ENCODE measurements around the gene RAMP1. TPM values are rescaled to one million over a fixed set of nuclear protein-coding genes. Genes with fewer than 3 reads are reported as not detected.
"Not testable (repeated sequence)": the region's sequence is repeated elsewhere in the genome, so short reads cannot be mapped to it uniquely, and the experiment has no call there.

The RAMP1 gene
- total RNA-seq, 1 donor from 2014 or later = 215 TPM

- DNase-seq (ENCODE audit: low spot score) = no peak
Measured at GRCh38 chr2:237863689-237864443, 4.4 kb downstream of the RAMP1 start.

DNA sequence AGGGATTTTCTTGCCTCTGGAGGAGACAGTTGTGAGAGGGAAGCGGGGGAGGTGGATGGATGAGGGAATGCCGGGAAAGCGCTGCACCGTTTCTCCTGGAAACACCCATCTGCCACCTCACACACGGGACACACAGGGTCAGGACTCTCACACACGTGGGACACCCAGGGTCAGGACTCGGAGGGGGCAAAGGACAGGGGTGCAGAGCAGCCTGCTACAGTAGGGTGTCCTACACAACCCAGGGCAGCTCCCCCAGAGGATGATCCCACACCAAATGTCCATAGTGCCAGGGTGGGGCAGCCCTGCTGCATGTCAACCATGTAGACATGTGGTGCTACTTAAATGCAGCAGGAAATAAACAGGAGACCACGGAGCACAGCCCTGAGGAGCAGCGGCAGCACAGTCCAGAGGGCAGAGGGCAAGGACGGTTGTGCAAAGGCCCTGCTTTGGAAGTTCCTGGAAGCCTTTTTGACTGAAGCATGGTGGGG lies 5.1 kb downstream of the RAMP1 start:
- no peak for DNase-seq (ENCODE audit: low spot score)

DNA sequence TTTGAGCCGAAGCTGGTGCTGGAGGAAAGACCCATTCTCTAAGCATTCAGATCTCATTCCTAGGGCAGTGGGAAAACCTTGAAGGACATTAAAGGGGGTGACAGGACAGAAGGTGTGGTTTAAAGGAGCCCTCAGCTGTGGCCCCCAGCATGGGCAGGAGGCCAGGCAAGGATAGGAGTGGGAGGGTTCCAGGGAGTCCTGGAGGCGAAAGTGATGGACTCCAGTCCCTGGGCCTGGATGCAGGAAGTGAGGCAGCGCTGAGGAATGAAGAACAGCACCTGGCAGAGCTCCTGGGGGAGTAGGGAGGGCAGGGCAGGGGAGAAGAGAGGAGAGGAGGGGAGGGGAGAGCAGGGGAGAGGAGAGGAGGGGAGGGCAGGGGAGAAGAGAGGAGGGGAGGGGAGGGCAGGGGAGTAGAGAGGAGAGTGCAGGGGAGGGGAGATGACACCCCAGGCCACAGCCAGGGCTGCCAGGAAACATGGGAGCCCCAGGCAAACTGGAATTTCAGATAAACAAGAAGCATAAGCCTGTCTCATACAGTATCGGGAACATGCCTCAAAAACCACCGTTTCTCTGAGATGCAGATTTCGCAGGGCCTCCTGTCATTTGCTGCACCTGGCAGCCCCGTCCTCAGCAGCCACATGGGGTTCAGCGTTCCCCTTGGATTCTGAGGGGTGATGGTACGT lies 5.7 kb downstream of the RAMP1 start:
- DNase-seq (ENCODE audit: low spot score) = no peak

- no peak for DNase-seq (ENCODE audit: low spot score)
Measured at GRCh38 chr2:237865623-237866041, 6.2 kb downstream of the RAMP1 start.

- no peak for DNase-seq (ENCODE audit: low spot score)
Measured at GRCh38 chr2:237866101-237866621, 6.7 kb downstream of the RAMP1 start.

DNA sequence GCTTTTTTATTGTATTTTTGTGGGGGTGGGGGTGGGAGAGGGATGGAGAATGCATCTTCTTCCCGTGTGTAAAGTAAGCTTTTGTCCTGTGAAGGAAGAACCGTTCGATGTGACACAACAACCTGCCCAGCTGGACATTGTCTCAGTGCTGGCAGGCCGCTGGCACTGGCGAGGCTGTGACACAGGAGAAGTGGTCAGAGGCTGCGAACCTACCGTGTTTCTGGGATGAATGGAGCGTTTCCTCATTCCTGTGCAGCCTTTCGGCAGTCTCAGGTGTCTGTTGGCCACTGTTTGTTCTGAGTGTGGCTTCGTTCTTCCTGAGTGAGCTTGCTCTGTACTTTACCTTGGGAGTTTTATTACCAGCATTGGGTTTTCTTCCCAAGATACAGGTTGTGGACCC lies 8.0 kb downstream of the RAMP1 start:
- DNase-seq (ENCODE audit: low spot score) = no peak

GRCh38 chr2:237868074-237868473 lies 8.7 kb downstream of the RAMP1 start:
- not testable (repeated sequence) for DNase-seq (ENCODE audit: low spot score)

DNA sequence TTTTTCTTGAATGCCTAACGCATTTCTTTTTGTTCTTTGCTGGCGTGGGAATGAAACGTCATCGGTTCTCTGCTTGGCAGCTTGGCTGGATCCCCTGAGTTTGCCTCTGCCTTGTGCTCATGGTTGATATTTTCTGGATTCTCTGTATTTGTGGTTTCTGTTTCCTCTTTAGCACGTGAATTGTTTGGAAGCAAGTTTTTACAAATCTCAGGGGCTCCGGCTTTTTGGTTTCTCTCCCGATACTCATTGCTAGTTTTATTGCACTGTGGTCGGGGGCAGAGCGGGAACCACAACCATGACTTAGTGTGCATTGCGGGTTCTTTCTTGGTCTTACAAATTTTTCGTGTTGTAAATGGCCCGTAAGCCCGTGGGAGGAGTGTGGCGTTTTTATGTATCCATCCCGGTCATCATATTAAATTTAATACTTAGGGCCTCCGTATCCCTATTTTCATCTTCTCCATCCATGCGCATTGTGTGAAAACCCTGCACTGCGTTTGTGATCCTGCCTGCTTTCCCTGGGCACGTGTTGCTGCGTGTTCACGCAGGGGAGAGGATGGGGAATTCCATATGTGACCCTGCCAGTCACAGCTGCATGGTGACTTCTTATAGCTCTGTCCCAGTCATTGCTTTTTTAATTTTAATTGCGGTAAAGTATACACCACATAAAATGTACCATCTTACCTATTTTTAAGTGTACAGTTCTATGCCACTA lies 9.4 kb downstream of the RAMP1 start:
- DNase-seq (ENCODE audit: low spot score) = no peak

GRCh38 chr2:237869343-237870102 lies 10.1 kb downstream of the RAMP1 start:
- DNase-seq (ENCODE audit: low spot score) = no peak

GRCh38 chr2:237870126-237870525 lies 10.7 kb downstream of the RAMP1 start:
- no peak for DNase-seq (ENCODE audit: low spot score)

DNA sequence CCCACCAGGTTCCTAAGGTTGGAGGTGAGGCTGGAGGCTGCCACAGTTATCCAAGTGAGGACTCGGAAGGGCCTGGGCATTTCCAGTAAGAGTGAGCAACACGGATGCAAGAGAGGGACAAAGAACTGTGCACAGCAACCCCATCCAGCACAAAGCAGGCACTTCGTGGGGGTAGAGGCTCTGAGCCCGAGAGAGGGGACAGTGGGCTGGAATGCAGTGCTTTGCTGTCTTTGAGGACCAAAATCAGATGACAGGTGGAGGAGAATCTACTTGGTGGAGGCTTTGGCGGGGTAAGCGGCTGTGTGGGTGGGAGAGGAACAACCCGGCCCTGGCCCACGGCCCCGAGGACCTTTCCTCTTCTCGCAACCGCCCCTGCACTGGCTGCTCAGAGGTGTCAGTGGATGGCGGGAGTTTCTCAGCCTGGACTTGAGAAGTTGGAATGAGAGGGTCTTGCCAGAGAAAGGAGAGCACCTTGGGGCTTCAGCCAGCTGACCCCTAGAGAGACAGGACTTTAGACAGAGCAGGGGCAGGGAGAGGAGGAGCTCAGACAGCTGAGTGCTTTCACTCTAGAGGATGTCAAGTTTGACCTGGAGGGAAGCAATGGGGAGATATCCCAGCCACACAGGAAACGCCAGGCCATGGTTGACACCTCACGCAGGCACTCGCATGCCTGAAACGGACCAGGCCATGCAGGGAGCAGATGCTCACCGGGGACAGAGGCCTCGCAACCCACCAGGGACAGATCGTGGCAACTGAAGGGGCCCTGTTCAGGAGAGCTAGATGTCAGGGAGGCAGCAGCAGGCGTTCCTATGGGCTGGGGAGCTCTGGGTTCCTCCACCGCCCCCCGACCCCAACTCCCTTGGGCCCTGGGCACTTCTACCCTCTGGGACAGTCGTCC lies 11.6 kb downstream of the RAMP1 start:
- DNase-seq (ENCODE audit: low spot score) = no peak

DNA sequence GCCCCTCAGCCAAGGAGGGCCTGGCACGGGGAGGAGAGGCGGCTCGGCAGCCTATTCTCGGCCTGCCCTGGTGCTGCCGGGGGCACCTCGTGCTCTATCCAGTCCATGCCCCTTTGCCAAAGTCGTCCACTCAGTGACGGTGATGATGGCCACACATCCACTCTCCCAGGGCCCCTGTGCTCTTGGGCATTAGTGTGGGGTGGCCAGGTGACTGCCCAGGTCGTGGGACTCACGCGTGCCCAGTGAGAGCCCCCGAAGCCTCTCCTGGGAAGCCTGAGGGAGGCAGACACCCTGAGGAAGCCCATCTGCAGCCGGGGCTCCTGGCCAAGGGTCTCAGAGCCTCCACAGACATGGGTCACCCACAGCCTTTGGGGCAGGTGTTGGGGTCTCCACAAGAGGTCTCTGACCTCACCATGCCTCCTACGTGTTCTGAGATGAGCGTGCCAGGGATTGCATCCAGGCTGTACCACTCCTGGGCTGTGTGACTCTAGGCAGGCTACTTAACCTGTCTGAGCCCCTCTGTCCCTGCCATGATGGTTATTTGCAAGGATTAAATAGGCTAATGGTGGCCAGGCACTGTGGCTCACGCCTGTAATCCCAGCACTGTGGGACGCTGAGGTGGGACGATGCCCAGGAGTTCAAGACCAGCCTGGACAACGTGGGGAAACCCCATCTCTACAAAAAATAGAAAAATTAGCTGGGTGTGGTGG lies 12.9 kb downstream of the RAMP1 start:
- no peak for DNase-seq (ENCODE audit: low spot score)

DNA sequence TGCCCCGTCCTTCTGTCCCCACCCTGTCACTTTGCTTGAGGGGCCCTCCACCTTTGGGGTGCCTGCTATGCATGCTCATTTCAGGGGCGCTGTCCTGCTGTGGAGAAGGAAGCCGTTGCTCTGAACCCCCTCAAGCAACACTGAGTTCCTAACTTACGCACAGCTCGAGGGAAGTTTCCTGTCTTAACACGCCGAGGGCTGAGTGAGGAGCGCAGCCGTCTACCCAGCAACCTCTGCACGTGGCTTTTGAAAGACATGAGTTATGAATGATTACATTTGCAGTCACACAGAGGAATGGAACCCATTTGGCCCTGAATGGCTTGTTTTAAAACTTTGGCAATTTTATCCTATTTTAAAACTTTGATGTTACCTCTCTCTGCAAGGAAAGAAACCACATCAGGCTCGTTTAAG lies 14.0 kb downstream of the RAMP1 start:
- no peak for DNase-seq (ENCODE audit: low spot score)

- no peak for DNase-seq (ENCODE audit: low spot score)
Measured at GRCh38 chr2:237873897-237874551, 14.6 kb downstream of the RAMP1 start.

GRCh38 chr2:237874585-237875161 lies 15.2 kb downstream of the RAMP1 start:
- DNase-seq (ENCODE audit: low spot score) = no peak

GRCh38 chr2:237875256-237876060 lies 16.0 kb downstream of the RAMP1 start:
- DNase-seq (ENCODE audit: low spot score) = no peak

DNA sequence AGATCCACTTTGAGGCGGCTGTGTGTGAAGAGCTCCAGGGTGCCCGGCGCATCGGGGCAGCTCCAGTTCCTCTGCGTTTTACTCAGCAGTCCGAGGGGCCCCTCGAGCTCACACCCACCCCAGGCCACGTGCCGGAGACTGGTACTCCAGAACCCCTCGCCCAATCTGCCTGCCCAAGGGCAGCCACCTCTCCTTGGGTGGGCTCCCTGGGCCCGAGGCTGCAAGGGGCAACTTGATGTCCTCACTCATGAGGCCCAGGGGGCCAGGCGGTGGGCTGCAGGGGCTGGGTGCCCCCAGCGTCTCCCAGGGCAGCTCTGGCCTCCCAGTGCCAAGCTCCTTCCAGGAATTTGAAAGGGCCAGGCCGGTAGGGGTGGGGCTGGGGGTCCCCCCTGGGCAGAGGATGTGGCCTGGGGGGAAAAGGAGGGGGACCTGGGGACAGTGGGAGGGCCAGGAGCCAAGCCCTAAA lies 16.7 kb downstream of the RAMP1 start:
- DNase-seq (ENCODE audit: low spot score) = no peak

DNA sequence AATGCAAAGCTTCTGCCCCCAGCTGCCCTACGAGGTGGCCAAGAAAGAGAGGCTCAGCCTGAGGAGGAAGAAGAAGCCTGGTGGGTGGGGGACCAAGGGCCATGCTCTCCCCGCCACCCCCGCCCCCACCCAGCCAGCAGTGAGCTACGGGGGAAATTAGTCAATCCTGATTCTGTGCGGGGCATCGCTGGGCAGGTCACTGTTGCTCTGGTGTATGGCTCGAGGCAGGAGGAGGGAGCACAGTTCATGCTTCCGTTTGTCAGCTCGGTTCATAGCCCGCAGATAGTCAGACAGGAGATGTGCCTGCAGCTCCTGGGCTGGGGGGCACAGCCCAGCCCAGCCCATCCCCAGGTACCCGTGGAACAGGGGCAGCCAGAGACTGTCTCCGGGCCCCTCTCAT lies 17.1 kb downstream of the RAMP1 start:
- DNase-seq (ENCODE audit: low spot score) = no peak
